Stimulated activated CD4-positive, alpha-beta T cell treated with anti-CD3 and anti-CD28 coated beads, Interleukin-2, amount 100 ng/mL, for 48 hours (primary cell): ENCODE results near the gene WDR82.

Experiments
- DNase-seq, 2 donors: peaks; one replicate each; pipeline ENCODE4 v3.0.0-alpha.2; 2020

The WDR82 gene

DNA sequence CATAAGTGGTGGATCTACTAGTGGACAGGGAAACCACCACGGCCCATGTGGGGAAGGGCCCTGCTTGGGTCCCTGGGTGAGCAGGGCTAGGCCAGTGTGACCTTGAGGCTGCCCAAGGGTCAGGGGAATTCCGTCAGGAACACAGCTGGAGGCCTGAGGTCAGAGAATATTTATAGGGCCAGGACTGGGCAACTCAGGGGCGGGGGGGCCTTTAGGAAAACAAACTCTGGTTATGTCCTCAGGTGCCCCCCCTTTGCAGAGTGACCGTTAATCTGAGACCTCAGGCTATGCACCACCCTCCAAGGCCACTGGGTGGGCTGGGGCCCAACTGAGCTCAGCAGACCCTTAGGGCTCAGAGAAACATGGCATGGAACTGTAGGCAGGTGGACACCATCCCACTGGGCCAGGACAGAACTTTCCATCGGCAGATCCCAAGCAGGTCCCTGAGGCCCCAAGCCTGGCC, 42.0 kb downstream of the WDR82 start:
- no peak for DNase-seq

GRCh38 chr3:52234516-52235447, 43.7 kb downstream of the WDR82 start:
- no peak for DNase-seq

DNA sequence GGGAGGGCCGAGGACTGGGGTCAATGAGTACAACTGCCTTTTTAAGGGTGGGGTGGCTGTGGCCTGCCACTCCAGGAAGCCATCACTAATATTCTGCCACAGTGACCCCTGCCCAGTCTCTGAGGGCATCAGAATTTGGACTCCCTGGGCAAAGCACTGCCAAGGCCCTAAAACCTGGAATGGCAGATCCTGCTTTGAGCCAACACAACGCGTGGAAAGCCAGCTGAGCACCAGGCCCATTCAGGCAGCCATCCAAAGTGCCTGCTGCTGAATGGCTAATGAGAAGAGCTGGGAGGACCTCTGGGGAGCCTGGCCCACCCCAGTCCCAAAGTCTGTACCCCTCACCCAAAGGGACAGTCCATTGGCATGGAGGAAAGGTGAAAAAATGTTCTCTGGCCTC, 44.5 kb downstream of the WDR82 start:
- DNase-seq, result no peak

DNA sequence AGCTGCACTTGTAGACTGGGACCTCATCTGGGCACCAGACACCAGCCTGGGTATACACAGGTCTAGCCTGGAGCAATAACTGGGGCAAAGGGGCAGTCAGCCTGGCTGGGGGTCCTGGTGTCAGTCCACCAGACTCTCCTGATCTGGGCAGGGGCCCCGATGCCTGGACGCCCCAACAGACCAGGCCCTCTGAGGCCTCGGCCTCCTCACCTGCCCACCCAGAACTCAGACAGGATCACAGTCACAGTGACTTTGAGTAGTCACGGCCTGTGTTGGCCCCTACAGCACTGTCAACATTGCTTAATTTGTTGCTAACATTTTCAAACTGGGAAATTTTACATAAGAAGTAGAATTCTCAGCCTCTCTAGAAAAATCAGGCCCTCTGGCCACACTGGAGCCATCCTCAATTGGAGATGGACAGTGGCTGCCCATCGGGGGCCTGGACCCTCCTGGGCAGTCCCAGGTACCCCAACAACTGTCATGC, 45.3 kb downstream of the WDR82 start:
- no peak for DNase-seq

DNA sequence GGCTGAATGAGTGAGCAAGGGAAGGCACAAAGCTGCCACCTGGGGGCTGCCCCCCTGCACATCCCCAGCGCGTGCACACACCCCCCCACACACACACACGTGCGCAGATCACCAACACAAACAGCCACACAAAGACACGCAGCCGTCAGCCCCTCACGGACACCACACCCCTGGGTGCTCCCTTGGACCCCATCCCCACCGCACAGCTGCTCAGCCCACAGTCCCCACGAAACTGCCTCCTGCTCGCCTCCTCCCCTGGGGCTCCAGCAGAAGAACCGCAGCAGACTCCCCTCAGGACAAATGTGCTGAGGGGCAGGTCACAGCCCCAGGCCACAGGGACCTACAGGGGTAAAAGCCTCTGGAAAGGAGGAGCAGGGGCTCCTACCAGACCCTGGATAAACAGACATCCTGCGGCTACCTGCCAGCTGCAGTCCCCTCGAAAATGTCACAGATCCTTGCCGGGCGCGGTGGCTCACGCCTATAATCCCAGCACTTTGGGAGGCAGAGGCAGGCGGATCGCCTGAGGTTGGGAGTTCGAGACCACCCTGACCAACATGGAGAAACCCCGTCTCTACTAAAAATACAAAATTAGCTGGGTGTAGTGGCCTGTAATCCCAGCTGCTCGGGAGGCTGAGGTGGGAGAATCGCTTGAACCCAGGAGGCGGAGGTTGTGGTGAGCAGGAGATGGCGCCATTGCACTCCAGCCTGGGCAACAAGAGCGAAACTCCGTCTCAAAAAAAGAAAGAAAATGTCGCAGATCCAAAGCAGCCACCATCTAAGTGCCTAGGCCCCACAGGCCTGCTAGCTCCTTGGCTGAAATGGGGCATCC, 46.0 kb downstream of the WDR82 start:
- no peak for DNase-seq

DNA sequence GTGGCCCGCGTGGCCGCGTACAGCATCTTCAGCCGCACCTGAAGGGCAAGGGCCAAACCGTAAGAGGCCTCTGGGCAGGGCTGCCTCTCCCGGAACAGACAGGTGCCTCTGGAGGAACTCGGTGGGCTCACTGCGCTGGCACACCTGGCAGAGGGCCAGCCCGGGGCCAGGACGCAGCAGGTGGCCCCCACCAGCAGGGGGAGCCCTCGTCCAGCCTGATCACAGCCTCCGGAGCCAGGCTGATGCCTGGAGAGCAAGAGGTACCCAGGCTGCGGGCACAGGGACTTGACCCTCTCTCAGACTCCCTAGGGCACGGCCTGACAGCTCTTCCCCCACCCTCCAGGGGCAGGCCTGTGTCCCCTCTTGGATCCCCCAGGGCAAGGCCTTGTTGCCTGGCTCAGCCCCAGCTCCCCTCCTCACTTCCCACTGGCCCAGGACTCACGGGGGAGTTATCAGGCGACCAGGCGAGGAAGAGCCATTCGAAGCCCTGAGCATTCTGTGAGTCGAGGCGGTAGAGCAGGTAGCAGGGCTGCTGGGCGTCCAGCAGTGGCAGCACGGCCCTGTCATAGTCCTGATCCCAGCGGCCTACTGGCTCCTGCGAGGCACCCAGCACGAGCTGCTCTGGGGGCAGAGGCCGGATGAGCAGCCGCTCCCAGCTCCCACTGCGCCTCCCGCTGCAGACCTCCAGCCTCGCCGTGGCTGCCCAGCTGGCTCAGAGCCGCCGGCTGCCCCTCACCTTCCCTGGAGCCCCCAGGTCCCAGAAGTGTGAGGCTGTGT, 46.8 kb downstream of the WDR82 start:
- DNase-seq, result peak; percentile 94 to 95

DNA sequence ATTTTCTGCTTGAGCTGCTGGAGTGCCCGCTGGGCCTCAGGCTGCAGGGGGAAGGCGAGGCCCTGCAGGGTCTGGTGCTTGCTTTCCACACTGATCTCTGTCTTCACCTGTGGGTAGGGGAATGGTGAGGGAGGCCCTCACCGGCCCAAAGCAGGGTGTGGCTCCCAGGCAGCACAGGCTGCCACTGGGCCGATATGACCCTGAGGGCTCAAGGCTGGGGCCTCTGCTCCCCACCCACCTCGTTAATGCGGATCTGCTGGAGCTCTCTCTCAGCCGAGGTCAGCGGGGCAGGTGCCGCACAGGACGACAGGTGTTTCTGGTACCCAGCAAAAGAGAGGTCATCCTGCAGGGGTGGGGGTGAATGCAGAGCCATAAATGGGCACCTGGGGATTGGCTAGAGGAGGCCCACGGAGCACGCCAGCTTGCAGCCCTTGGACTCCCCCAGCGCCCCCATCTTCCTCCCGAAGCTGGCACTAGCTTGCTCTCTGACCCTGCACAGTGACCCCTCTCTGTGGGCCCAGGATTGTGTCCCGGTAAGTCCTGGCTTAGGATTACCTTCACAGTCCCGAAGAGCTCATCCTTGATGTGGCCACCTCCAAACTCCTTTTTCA, 47.5 kb downstream of the WDR82 start:
- no peak for DNase-seq

- DNase-seq, result no peak
Measured at GRCh38 chr3:52230461-52230860, 48.0 kb downstream of the WDR82 start.

GRCh38 chr3:52229656-52230055, 48.8 kb downstream of the WDR82 start:
- no peak for DNase-seq

DNA sequence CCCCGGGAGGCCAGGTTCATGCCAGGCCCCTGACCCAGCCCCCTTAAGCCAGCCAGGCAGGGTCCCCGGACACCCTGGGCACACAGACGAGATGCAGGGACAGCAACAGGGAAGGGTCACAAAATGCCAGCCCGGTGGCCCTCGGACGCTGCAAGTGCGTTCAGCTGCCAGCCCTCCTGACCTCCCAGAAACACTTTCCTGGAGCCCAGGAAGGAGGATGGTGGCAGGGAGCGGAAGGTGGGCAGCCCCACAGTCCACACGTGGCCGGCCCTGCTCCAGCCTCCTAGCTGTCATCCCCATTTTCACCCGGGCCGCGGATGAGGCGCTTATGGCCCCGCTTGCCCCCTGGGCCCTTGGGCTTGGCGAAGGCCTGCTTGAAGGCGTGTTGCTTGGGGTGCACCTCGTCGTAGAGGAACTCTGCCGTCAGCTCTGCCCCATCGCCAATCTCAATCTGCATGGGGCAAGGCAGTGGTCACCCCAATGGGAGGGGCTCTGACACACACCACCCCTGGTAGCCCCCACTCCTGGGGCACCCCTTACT, 49.6 kb downstream of the WDR82 start:
- DNase-seq, result no peak

DNA sequence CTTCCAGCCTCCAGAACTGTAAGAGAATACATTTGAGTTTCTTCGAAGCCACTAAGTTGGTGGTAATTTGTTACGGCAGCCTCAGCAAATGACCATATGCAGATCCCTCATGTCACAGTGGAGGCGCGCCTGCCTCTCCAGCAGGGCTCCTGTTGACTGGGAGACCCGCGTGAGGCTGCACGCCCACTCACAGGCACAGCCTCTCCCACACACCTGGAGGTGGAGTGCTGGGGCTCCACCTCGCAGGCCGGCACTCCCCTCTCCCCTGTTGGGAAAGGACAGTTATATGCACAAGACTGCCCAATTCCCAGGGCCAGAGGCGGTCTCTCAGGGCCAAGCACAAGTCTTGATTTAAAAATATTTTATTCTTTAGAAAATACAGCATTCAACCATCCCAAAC, 50.2 kb downstream of the WDR82 start:
- no peak for DNase-seq

DNA sequence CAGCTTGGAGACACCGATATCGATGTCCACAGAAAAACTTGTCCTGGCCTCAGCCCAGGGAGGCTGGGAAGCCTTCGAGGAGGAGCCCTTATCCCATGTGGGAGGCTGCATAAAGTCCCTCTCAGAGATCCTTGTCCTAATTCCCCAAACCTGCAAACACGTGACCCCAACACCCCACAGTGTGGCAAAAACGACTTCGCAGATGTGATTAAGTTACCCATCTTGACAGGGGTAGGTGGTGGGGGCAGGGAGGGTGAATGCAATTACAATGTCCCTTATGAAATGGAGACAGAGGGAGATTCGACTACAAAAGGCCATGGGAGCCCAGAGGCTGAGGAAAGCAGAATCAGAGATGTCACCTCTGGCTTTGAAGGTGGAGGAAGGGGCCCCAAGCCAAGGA, 50.7 kb downstream of the WDR82 start:
- DNase-seq, result no peak

DNA sequence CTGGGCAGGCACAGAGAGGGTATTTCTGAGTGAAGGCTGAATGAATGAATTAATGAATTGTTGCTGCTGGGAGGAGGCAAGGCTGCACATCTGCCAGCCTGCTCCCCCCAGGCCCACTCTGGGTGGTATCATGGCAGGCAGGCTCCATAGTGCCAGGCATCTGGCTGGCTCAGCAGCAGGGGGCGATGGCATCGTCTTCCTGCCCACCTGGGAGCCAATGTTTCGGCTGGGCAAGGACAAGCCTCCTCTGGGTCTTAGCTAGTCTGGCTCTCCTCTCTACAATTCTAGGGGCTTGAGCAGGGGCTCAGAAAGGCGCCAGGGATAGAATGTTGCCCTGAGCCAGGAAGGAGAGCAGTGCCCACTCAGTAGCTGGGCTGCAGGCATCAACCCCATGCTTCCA, 51.3 kb downstream of the WDR82 start:
- DNase-seq, result no peak

- no peak for DNase-seq
Measured at GRCh38 chr3:52226229-52226817, 52.1 kb downstream of the WDR82 start.

- no peak for DNase-seq
Measured at GRCh38 chr3:52225452-52226228, 52.8 kb downstream of the WDR82 start, which contains the start of gene TLR9. TSS of gene TLR9 (minus strand) at chr3:52225645. CDS start at chr3:52225529, 116 bp downstream.

DNA sequence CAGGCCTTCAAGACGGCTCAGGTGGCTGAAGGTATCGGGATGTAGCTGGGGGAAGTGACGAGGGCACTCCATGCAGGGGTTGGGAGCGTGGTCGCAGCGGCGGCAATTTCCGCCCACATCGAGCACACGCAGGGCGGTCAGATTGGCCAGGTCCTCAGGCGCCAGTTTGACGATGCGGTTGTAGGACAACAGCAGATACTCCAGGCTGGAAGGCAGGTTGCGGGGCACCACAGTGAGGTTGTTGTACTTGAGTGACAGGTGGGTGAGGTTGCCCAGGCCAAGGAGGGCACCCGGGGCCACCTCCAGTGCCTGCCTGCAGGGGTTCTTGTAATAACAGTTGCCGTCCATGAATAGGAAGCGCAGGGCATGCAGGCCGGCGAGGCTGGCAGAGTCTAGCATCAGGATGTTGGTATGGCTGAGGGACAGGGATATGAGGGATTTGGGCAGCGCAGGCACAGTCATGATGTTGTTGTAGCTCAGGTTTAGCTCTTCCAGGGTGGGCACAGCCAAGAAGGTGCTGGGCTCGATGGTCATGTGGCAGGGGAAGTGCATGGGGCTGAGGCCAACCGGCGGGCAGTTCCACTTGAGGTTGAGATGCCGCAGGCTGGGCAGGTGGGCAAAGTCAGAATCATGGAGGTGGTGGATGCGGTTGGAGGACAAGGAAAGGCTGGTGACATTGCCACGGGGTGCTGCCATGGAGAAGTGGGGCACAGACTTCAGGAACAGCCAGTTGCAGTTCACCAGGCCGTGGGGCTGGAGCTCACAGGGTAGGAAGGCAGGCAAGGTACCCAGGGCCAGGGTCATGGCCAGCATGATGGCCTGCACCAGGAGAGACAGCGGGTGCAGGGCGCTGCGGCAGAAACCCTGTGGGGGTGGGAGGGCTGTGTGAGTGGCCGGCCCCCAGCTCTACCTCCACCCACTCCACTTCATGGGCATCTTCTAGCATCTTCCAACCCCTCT, 54.7 kb downstream of the WDR82 start:
- DNase-seq, result no peak

DNA sequence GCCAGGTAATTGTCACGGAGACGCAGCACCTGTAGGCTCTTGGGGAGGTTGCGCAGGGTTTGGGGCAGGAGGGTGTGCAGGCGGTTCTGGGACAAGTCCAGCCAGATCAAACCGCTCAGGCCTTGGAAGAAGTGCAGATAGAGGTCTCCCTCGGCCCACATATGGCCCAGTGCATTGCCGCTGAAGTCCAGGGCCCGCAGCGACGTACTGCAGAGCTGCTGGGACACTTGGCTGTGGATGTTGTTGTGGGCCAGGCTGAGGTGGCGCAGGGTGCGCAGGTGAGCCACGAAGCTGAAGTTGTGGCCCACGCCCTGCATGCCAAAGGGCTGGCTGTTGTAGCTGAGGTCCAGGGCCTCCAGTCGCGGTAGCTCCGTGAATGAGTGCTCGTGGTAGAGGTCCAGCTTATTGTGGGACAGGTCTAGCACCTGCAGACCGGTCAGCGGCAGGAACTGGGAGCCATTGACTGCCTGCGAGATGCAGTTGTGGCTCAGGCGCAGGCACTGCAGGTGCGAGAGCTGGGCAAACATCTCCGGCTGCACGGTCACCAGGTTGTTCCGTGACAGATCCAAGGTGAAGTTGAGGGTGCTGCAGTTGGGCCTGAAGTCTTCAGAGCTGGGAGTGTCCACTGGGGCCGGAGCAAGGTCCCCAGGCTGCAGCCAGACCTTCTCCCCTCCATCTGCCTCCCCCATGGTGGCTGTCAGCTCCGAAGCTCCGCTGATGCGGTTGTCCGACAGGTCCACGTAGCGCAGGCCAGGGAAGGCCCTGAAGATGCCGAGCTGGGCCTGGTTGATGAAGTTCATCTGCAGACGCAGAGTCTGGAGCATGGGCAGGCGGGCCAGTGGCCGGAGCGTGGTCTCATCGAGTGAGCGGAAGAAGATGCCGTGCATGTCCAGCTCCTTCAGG, 55.9 kb downstream of the WDR82 start:
- DNase-seq, result no peak

GRCh38 chr3:52221563-52222318, 56.7 kb downstream of the WDR82 start:
- DNase-seq, result no peak
